Left renal cortex interstitium (tissue), 4 donors: ENCODE data around the gene MAP3K10. TPM values are rescaled to one million over a fixed set of nuclear protein-coding genes. Genes with fewer than 3 reads are reported as not detected.
"Not testable (repeated sequence)": the region's sequence is repeated elsewhere in the genome, so short reads cannot be mapped to it uniquely, and the experiment has no call there.

Experiments used
- DNase-seq, 4 donors: peaks; one replicate each; pipeline ENCODE4 v3.0.0-alpha.2; 2013; ENCODE audit warnings: low read depth in 4 of 4, low spot score in 2 of 4, missing footprints in 1 of 4
- polyA plus RNA-seq, 4 donors: library from polyadenylated mRNA; unstranded; fragments of 120-200 nt; gene quantifications; one replicate each; pipeline ENCODE4 v1.2.1, GENCODE V29; 2013; ENCODE audit not compliant: insufficient read length in 4 of 4

The MAP3K10 gene
- polyA plus RNA-seq, 4 donors, result 10.8 to 19.3 (median 17.4) TPM

DNA sequence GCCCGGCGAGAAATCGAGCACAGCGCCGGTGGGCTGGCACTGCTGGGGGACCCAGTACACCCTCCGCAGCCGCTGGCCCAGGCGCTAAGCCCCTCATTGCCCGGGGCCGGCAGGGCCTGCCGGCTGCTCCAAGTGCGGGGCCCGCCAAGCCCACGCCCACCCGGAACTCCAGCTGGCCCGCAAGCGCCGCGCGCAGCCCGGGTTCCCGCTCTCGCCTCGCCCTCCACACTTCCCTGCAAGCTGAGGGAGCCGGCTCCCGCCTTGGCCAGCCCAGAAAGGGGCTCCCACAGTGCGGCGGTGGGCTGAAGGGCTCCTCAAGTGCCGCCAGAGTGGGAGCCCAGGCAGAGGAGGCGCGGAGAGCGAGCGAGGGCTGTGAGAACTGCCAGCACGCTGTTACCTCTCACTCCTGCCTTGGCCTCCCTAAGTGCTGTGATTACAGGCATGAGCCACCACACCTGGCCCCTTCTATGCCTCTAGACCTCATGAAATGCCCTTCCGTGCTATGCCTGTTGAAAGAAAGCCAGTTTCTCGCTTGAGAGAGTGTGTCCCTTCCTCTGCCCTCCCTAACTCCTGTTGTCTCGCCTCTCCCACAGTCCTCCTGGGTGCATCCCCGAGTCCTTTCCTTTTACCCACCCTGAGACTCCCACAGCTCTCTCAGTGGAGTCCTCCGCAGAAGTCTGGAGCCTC lies 20.8 kb upstream of the MAP3K10 start:
- DNase-seq, result not testable (repeated sequence)

DNA sequence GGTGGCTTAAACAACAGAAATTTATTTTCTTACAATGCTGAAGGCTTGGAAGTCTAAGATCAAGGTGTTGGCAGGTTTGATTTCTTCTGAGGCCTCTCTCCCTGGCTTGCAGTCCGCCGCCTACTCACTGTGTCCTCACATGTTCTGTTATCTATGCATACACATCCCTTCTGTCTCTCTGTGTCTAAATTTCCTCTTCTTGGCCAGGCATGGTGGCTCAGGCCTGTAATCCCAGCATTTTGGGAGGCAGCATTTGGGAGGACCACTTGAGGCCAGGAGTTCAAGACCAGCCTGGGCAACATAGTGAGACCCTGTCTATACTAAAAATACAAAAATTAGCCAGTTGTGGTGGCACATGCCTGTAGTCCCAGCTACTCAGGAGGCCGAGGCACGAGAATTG lies 19.9 kb upstream of the MAP3K10 start:
- not testable (repeated sequence) for DNase-seq

- no peak for DNase-seq
Observed at GRCh38 chr19:40174092-40174491, 17.1 kb upstream of the MAP3K10 start.

- DNase-seq, result no peak
Observed at GRCh38 chr19:40175820-40176219, 15.4 kb upstream of the MAP3K10 start.

GRCh38 chr19:40177286-40178070 lies 13.7 kb upstream of the MAP3K10 start:
- DNase-seq, result no peak

GRCh38 chr19:40178756-40179155 lies 12.5 kb upstream of the MAP3K10 start:
- no peak for DNase-seq

DNA sequence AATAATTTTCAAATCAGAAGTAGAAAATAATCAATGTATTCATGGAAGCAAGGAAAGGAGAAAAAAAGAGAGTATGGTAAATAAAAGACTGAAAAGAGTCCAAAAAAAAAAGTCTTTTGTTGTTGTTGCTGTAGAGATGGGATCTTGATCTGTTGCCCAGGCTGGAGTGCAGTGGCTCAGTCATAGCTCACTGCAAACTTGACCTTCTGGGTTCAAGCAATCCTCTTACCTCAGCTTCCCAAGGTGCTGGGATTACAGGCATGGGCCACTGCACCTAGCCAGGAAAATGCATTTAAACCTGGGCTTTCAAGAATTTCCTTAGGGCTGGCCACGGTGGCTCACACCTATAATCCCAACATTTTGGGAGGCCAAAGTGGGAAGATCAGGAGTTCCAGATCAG lies 7.0 kb upstream of the MAP3K10 start:
- DNase-seq, result no peak

DNA sequence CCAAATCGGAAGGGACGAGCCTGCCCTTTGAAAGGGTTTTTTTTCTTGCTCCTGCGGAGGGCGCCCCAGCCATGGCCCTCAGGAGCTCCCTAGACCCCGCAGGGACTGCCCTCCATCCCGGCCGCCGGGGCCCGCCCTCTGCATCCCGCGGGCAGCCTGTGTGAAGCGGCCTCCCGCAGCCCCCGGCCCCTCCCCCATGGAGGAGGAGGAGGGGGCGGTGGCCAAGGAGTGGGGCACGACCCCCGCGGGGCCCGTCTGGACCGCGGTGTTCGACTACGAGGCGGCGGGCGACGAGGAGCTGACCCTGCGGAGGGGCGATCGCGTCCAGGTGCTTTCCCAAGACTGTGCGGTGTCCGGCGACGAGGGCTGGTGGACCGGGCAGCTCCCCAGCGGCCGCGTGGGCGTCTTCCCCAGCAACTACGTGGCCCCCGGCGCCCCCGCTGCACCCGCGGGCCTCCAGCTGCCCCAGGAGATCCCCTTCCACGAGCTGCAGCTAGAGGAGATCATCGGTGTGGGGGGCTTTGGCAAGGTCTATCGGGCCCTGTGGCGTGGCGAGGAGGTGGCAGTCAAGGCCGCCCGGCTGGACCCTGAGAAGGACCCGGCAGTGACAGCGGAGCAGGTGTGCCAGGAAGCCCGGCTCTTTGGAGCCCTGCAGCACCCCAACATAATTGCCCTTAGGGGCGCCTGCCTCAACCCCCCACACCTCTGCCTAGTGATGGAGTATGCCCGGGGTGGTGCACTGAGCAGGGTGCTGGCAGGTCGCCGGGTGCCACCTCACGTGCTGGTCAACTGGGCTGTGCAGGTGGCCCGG lies 815 bp downstream of the MAP3K10 start:
- DNase-seq, result no peak

DNA sequence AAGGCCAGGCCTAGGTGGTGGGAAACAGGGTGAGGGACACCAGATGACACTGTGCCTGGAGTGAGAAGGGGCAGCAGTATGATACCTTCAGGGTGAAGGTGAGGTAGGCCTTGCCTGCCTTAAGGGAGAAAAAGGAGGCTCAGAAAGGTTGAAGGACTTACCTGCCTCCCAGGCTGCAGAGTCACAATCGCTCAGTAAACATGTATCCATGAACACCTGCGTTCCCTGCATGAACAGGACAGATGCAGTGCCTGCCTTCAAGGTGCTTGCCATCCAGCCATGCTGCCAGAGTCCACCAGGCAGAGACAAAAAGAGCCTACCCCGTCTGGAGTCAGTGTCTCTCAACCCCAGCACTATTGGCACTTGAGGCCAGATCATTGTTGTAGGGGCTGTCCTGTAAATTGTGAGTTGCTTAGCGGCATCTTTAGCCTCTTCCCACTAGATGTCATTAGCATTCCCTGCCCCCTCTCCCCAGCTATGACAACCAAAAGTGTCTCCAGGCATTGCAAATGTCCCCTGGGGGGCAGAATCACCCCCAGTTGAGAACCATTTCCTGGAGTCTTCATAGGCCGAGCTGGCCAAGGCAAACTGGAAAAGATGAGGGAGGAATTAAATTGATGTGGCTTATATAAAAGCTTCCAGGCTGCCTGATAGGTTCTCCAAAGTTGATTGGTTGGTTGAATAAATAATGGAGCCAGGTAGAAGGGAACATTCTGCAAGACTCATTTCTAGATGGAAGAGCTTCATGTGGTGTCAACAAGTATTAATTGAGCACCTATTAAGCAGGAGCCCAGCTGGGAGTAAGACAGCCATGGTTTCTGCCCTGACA lies 1.7 kb downstream of the MAP3K10 start:
- no peak for DNase-seq

- DNase-seq, result no peak
Observed at GRCh38 chr19:40193587-40193849, 2.3 kb downstream of the MAP3K10 start.

DNA sequence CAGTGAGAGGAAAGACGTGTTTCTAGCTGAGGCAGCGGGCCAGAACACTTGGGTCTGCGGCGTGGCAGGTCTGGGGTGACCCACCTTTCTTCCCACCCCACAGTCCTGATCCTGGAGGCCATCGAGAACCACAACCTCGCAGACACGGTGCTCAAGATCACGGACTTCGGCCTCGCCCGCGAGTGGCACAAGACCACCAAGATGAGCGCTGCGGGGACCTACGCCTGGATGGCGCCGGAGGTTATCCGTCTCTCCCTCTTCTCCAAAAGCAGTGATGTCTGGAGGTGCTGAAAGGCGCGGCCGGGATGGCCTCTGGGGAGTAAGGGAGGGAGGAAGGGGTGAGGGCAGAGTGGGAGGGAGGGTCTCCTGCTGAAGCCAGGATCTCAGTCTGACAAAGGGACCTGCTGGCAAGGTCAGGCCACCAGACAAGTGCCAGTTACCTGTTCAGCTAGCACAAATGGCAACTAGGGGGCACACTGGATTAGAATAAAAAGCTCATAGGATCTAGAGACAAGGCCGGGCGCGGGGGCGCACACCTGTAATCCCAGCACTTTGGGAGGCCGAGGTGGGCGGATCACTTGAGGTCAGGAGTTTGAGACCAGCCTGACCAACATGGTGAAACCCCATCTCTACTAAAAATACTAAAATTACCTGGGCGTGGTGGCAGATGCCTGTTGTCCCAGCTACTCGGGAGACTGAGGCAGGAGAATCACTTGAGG lies 7.2 kb downstream of the MAP3K10 start:
- no peak for DNase-seq

DNA sequence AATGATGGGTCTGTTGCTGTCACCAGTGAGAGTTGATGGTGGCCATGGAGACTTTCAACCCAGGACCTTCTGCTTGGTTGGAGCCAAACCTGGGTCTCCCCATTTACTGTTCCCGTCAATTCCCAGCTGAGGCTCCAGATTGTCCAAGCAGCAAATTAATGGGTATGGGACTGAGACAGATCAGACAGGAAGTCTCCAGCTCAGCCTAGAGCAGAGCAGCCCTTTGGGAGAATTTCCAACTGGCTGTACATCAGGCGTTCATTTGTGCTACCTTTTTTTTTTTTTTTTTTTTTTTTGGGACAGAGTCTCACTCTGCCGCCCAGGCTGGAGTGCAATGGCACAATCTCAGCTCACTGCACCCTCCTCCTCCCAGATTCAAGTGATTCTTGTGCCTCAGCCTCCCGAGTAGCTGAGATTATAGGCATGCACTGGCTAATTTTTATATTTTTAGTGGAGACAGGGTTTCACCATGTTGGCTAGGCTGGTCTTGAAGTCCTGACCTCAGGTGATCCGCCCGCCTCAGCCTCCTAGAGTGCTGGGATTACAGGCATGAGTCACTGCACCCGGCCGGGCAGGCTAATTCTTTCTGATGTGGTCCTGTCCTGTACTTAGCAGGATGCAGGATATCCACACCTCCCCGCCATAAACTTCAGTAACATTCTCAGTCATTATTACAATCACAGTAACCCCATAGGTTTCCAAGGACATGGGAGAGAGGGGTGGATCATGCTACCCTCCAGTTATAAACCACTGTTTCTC lies 9.3 kb downstream of the MAP3K10 start:
- no peak for DNase-seq

DNA sequence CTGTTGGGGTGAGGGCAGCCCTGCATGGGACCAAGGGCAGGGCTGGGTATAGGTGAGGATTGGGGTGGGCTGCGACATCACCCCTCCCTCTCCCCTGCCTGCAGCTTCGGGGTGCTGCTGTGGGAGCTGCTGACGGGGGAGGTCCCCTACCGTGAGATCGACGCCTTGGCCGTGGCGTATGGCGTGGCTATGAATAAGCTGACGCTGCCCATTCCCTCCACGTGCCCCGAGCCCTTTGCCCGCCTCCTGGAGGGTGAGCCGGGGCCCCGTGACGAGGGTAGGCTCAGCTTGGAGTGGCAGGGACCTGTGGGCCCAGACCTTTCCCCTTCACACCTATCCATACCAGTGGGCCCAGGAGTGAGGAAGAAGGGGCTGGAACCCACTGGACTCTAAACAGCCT lies 13.2 kb downstream of the MAP3K10 start:
- no peak for DNase-seq

- no peak for DNase-seq
Observed at GRCh38 chr19:40205760-40206159, 14.5 kb downstream of the MAP3K10 start.

- no peak for DNase-seq
Observed at GRCh38 chr19:40208602-40209001, 17.4 kb downstream of the MAP3K10 start.

DNA sequence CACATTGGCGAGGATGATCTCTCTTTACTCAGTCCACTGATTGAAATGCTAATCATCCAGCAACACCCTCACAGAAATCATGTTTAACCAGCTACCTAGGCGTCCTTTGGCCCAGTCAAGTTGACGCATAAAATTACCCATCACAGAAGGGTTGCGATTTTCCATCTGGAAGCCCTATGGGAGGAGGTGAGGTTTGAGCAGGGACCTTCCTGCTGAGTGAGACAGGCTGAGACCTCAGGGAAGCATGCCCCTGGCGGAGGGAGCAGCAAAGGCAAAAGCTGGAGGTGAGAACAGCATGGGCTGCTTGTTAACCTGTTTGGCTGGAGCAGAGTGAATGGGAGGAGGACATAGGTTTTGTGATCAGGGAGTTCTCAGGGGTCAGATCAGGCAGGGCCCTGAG lies 19.7 kb downstream of the MAP3K10 start:
- DNase-seq, result no peak

DNA sequence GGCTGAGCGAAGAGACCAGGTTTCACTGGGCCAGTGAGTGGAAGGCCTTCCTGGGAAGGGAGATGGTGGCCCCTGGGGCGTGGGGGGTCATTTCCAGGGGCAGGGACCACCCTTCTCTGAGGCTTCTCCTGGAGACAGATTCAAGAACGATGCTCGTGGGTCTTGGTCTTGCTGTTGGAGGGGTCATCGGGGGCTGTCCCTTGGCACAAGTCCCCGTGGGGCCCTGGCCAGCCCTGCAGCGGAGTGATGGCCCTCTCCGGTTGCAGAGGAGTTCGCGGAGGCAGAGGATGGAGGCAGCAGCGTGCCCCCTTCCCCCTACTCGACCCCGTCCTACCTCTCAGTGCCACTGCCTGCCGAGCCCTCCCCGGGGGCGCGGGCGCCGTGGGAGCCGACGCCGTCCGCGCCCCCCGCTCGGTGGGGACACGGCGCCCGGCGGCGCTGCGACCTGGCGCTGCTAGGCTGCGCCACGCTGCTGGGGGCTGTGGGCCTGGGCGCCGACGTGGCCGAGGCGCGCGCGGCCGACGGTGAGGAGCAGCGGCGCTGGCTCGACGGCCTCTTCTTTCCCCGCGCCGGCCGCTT lies 22.1 kb downstream of the MAP3K10 start:
- DNase-seq, result no peak

- no peak for DNase-seq
Observed at GRCh38 chr19:40213882-40214570, 22.8 kb downstream of the MAP3K10 start.
